Mammary epithelial cell (primary cell): ENCODE data around the gene TMEM240.

ENCODE experiments used
- CTCF ChIP-seq, 2 donors: IDR thresholded peaks in 1 of 2; conservative IDR thresholded peaks in 1 of 2; 2 replicates each; pipeline ENCODE4 v1.5.1; 2011 to 2012; ENCODE audit warnings: inconsistent platforms in 2 of 2, low read length in 2 of 2, mild to moderate bottlenecking in 2 of 2, control low read depth in 1 of 2, low read depth in 1 of 2; ENCODE audit not compliant: insufficient read depth in 1 of 2; ENCODE audit errors: extremely low read depth in 1 of 2
- EZH2 ChIP-seq: IDR thresholded peaks from 2 replicates; pipeline ENCODE4 v1.6.1; 2012; ENCODE audit warnings: low read length, inconsistent platforms, borderline replicate concordance

- TF ChIP-seq CTCF (conservative IDR thresholded peaks at IDR 0.05 in 1 of 2, IDR thresholded peaks at IDR 0.05 in 1 of 2; ENCODE audit: extremely low read depth in 1 of 2, insufficient read depth in 1 of 2, low read depth in 1 of 2, low read length in 2 of 2) (no peak), EZH2 (no peak)
These were observed 51.2 kb downstream of the TMEM240 start for GRCh38 chr1:1489231-1489630.
